GM23248 (cell line): ENCODE measurements around the gene TENM4. TPM values are rescaled to one million over a fixed set of nuclear protein-coding genes. Genes with fewer than 3 reads are reported as not detected.

ENCODE experiments used
- DNase-seq: peaks from one replicate; pipeline ENCODE4 v3.0.0-alpha.2; 2015
- H2AFZ ChIP-seq: fragments of 200-600 bp; sonication (generic); 2 replicates; pipeline ENCODE4 v1.6.1; 2016; ENCODE audit warnings: antibody characterized with exemption
- H3F3A ChIP-seq: fragments of 200-600 bp; sonication (generic); 2 replicates; pipeline ENCODE4 v1.6.1; 2016; ENCODE audit warnings: mild to moderate bottlenecking, antibody characterized with exemption, mixed run types; ENCODE audit not compliant: insufficient read depth
- H3K27ac ChIP-seq: fragments of 200-600 bp; sonication (generic); 2 replicates; pipeline ENCODE4 v1.5.1; 2016; ENCODE audit warnings: mild to moderate bottlenecking
- H3K27me3 ChIP-seq: fragments of 200-600 bp; sonication (generic); replicated peaks from 2 replicates; pipeline ENCODE4 v1.6.1; 2016; ENCODE audit warnings: mild to moderate bottlenecking; ENCODE audit not compliant: insufficient read depth
- H3K36me3 ChIP-seq: fragments of 200-600 bp; sonication (generic); 2 replicates; pipeline ENCODE4 v1.6.1; 2016; ENCODE audit warnings: low read depth, mild to moderate bottlenecking
- H3K4me1 ChIP-seq: fragments of 200-600 bp; sonication (generic); 2 replicates; pipeline ENCODE4 v1.6.1; 2016; ENCODE audit warnings: mild to moderate bottlenecking; ENCODE audit not compliant: insufficient read depth
- H3K4me2 ChIP-seq: fragments of 200-600 bp; sonication (generic); one replicate; pipeline ENCODE4 v1.6.1; 2016; ENCODE audit warnings: mild to moderate bottlenecking; ENCODE audit not compliant: unreplicated experiment
- H3K4me3 ChIP-seq: fragments of 200-600 bp; sonication (generic); 2 replicates; pipeline ENCODE4 v1.5.1; 2016; ENCODE audit warnings: mild to moderate bottlenecking
- H3K79me2 ChIP-seq: fragments of 200-600 bp; sonication (generic); 2 replicates; pipeline ENCODE4 v1.6.1; 2016; ENCODE audit warnings: mild to moderate bottlenecking; ENCODE audit not compliant: insufficient read depth
- H3K9ac ChIP-seq: fragments of 200-600 bp; sonication (generic); 2 replicates; pipeline ENCODE4 v1.6.1; 2016; ENCODE audit warnings: mild to moderate bottlenecking
- H3K9me2 ChIP-seq: fragments of 200-600 bp; sonication (generic); 2 replicates; pipeline ENCODE4 v1.6.1; 2016; ENCODE audit warnings: mixed run types, mild to moderate bottlenecking, moderate library complexity; ENCODE audit not compliant: insufficient read depth
- H3K9me3 ChIP-seq: fragments of 200-600 bp; sonication (generic); one replicate; pipeline ENCODE4 v1.6.1; 2017; ENCODE audit warnings: low read depth
- H4K20me1 ChIP-seq: fragments of 200-600 bp; sonication (generic); 2 replicates; pipeline ENCODE4 v1.6.0; 2016; ENCODE audit not compliant: insufficient read depth
- EZH2 ChIP-seq: fragments of 200-600 bp; sonication (generic); IDR thresholded peaks from 2 replicates; pipeline ENCODE4 v1.6.1; 2018; ENCODE audit warnings: antibody characterized with exemption, mild to moderate bottlenecking; ENCODE audit not compliant: insufficient read depth, poor library complexity, severe bottlenecking
- EZH2phosphoT487 ChIP-seq: fragments of 200-600 bp; sonication (generic); IDR thresholded peaks from 2 replicates; pipeline ENCODE4 v1.6.1; 2018; ENCODE audit warnings: antibody characterized with exemption, moderate library complexity, mild to moderate bottlenecking, low read depth; ENCODE audit not compliant: insufficient read depth
- WGBS, 2 experiments: methylation state at CpG; one replicate each; pipeline ENCODE4 v1.1.6; 2015 to 2017; ENCODE audit warnings: low lambda C conversion rate in 2 of 2, low coverage in 1 of 2; ENCODE audit errors: missing lambda C conversion rate in 2 of 2; 5-methylcytosine and 5-hydroxymethylcytosine counted together
- in situ Hi-C: fragments of 300-500 bp; cut with MboI; formaldehyde crosslinking; loops from 2 replicates; pipeline ENCODE4 v1.15.0; 2020
- polyA plus RNA-seq: library from polyadenylated mRNA; unstranded; fragments of >200 nt; fragmentation: Nextera tagmentation; extraction: Ambion mirVana; gene quantifications from 2 replicates; pipeline ENCODE4 v1.2.1, GENCODE V29; 2016
- total RNA-seq: library from RNA; depleted of rRNA; stranded (reverse); fragments of >200 nt; shearing (Covaris generic); gene quantifications from 2 replicates; pipeline ENCODE4 v1.2.3, GENCODE V29; 2014

TENM4 gene
- total and polyA plus RNA-seq, 2 experiments from 2014 or later: 0.11 to 0.48 TPM

DNA sequence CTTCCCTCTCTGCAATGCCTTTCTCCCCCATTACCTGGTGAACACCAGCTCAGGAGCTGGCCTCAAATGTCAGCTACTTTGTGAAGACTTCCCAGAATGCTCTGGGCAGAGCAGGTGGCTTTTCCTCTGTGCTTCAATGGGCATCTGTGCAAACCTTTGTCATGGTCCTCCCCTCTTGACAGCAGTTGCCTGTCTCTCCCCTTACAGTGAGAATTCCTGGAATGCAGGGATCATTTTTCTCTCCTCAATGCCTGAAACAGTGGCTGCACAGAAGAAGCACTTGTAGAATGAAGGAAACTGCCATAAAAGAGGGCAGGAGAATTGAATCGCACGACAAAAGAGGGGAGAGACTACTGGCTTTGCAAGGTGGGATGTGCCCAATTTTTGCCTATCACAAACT, 773.4 kb downstream of the TENM4 start:
- no peak for DNase-seq

GRCh38 chr11:78666675-78667160, 774.1 kb downstream of the TENM4 start:
- Histone ChIP-seq H3K36me3 (no peaks in the 10 kb centered on the region), H3K27me3 (no peaks in the 10 kb centered on the region), H3K4me3 (no peak overlapping the region), H3K9ac (no peak overlapping the region), H4K20me1 (no peaks in the 10 kb centered on the region), H3K27ac (no peak overlapping the region), H3K4me1 (no peaks in the 10 kb centered on the region), H3F3A (no peaks in the 10 kb centered on the region), H3K79me2 (no peaks in the 10 kb centered on the region), H2AFZ (no peak overlapping the region), H3K9me3 (no peaks in the 10 kb centered on the region), H3K4me2 (no peak overlapping the region), H3K9me2 (no peaks in the 10 kb centered on the region)
- in situ Hi-C loops: no loop called here
- no peak for TF ChIP-seq EZH2phosphoT487
- TF ChIP-seq EZH2: no peak
- peak; percentile 6 for DNase-seq

More for the DNA sequence above, 773.4 kb downstream of the TENM4 start:
- WGBS, 2 experiments: 43 to 53% methylated on average over 2 of the region's 2 CpGs
- Histone ChIP-seq H2AFZ (no peak overlapping the region), H3K4me1 (no peaks in the 10 kb centered on the region), H4K20me1 (no peaks in the 10 kb centered on the region), H3F3A (no peaks in the 10 kb centered on the region), H3K79me2 (no peaks in the 10 kb centered on the region), H3K9me2 (no peaks in the 10 kb centered on the region), H3K4me3 (no peak overlapping the region), H3K9me3 (no peaks in the 10 kb centered on the region), H3K4me2 (no peak overlapping the region), H3K27me3 (no peaks in the 10 kb centered on the region), H3K36me3 (no peaks in the 10 kb centered on the region), H3K9ac (no peak overlapping the region), H3K27ac (no peak overlapping the region)
- in situ Hi-C loops: no loop called here
- TF ChIP-seq EZH2: no peak
- no peak for TF ChIP-seq EZH2phosphoT487

DNA sequence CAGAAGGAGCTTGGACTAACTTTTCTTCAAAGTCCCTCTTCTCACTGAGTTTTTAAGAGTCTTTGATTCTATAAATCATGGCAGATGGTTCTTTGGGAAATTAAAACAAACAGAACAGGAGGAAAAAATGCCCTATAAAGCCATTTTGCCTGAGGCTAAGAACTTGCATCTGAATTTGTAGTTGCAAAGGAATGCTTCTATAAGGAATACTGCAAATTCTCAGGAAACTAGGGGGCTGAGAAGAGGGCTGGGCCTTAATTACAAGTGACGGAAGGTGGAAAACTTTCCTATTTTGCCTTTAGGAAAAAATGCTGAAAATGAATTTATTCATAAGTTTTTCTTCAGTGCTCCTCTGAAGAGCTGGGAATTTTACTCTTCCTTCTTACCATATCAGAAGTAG, 776.2 kb downstream of the TENM4 start:
- 40 to 52% methylated on average over 1 of the region's 1 CpG for WGBS, 2 experiments
- Histone ChIP-seq H3K79me2 (no peaks in the 10 kb centered on the region), H4K20me1 (no peaks in the 10 kb centered on the region), H3K27me3 (no peaks in the 10 kb centered on the region), H3K9me2 (no peaks in the 10 kb centered on the region), H3K27ac (no peak overlapping the region), H3K4me3 (no peak overlapping the region), H3K4me2 (no peak overlapping the region), H3K36me3 (no peaks in the 10 kb centered on the region), H3K9me3 (no peaks in the 10 kb centered on the region), H3K9ac (no peak overlapping the region), H3K4me1 (no peaks in the 10 kb centered on the region), H3F3A (no peaks in the 10 kb centered on the region), H2AFZ (no peak overlapping the region)
- TF ChIP-seq EZH2phosphoT487: no peak
- no peak for TF ChIP-seq EZH2
- DNase-seq: no peak
- in situ Hi-C loops: no loop called here

DNA sequence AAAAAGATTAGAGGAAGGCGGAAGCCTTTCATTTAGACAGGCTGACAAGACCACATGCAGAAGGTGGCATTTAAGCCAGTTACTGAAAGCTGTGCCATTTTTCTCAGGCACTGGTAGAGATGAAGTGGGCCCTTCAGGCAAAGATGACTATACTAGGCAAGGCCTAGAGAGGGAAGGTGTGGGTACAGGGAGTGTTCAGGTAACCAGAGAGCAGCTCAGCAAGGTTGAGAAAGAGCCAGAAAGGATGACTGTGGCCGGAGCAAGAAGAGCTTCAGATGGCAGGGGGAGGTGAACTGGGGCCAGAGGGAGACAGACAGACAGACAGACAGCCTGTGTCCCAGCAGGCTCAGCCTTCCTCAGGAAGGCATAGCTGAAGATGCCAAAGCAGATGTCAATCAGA, 778.0 kb downstream of the TENM4 start:
- Histone ChIP-seq H2AFZ (no peak overlapping the region), H4K20me1 (no peaks in the 10 kb centered on the region), H3K4me1 (no peaks in the 10 kb centered on the region), H3K27me3 (no peaks in the 10 kb centered on the region), H3K9me3 (no peaks in the 10 kb centered on the region), H3K4me2 (no peak overlapping the region), H3K4me3 (no peak overlapping the region), H3K27ac (no peak overlapping the region), H3K9ac (no peak overlapping the region), H3F3A (no peaks in the 10 kb centered on the region), H3K36me3 (no peaks in the 10 kb centered on the region), H3K79me2 (no peaks in the 10 kb centered on the region), H3K9me2 (no peaks in the 10 kb centered on the region)
- TF ChIP-seq EZH2: no peak
- no peak for TF ChIP-seq EZH2phosphoT487
- in situ Hi-C loops: no loop called here
- WGBS, 2 experiments: 50 to 51% methylated on average over 2 of the region's 2 CpGs
- DNase-seq: no peak

GRCh38 chr11:78660471-78660870, 780.4 kb downstream of the TENM4 start:
- 25 to 26% methylated on average over 4 of the region's 4 CpGs for WGBS, 2 experiments
- in situ Hi-C loops: no loop called here
- DNase-seq: peak; percentile 49

More at GRCh38 chr11:78660471-78660870, 780.4 kb downstream of the TENM4 start:
- Histone ChIP-seq H3K36me3 (no peaks in the 10 kb centered on the region), H3K9me2 (no peaks in the 10 kb centered on the region), H3K79me2 (no peaks in the 10 kb centered on the region), H3K27me3 (no peaks in the 10 kb centered on the region), H3F3A (no peaks in the 10 kb centered on the region), H2AFZ (no peak overlapping the region), H4K20me1 (no peaks in the 10 kb centered on the region), H3K4me2 (no peak overlapping the region), H3K4me1 (no peaks in the 10 kb centered on the region), H3K27ac (no peak overlapping the region), H3K4me3 (no peak overlapping the region), H3K9me3 (no peaks in the 10 kb centered on the region), H3K9ac (no peak overlapping the region)
- TF ChIP-seq EZH2phosphoT487 (no peak), EZH2 (no peak)
